ENCODE measurements around the gene SNX27.
"Not testable (repeated sequence)": the region's sequence is repeated elsewhere in the genome, so short reads cannot be mapped to it uniquely, and the experiment has no call there.

The SNX27 gene

DNA sequence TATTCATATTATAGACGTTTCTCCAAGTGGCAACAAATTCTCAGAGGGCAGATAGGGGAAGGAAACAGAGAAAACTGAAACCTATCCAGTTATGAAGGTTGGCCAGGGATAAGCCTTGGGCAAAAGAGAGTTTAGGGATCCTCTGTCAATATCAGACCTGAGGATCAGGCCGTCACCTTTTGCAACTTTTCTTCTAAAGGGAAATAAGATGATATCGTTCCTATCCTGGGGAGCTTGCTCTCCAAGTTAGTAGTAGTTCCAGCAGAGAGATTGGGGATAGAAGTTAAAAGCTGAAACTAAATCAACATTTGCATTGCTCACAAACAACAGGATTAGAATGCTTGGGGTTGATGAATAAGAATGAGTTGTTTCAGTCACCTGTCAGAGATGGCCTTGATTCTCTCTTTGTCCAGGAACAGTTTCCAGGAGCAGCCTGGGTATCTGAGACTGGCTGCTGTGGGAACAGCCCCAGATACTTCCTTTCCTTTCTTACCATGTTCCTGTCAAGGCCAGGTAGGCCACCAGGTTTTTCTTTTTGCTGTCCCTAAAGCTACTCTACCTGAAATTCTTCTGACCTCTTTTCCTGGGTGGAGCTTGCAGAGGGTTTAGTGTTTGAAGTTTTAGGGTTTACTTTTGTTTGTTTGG, 112.0 kb downstream of the SNX27 start:
- DNase-seq = no peak

DNA sequence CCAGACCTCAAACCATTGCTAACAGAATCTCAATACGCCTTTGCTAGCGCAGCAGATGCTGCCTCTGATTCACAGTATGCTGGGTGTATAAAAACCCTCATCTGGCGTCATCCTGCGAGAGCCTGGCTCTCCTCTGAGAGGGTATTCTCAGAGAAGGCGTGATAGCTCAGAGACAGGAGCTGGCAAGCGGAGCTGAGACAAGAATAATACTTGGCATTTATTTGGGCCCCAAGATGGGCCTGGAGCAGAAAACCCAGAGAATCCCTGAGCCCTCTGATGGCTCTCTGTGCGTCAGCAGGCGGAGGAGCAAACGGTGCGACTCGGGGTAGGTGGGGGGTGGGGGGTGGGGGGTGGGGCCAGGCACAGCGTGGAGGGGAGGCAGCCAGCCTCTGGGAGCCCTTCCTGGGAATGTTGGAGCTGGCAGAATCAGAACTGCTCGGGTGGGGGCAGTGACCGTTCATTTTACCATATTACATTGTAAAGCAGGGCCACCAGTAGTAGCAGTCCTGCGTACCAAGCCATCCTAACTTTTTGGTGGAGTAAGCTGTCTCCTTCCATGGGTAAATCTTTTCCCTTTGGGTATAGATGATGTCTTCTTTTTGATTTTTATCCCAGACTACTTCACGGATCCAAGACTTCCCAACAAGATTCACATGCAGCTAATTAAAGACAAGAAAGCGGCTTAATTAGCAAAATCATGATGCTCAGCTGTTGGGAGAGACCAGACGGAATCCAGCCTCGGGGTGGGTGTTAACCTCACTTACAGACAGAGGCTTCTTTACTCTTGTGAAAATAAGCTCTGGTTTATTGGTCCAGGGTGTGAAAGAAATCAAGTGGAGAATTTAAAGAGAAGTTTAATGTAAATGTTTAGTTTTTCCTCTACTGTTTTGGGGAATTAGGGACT, 116.6 kb downstream of the SNX27 start:
- no peak for DNase-seq

DNA sequence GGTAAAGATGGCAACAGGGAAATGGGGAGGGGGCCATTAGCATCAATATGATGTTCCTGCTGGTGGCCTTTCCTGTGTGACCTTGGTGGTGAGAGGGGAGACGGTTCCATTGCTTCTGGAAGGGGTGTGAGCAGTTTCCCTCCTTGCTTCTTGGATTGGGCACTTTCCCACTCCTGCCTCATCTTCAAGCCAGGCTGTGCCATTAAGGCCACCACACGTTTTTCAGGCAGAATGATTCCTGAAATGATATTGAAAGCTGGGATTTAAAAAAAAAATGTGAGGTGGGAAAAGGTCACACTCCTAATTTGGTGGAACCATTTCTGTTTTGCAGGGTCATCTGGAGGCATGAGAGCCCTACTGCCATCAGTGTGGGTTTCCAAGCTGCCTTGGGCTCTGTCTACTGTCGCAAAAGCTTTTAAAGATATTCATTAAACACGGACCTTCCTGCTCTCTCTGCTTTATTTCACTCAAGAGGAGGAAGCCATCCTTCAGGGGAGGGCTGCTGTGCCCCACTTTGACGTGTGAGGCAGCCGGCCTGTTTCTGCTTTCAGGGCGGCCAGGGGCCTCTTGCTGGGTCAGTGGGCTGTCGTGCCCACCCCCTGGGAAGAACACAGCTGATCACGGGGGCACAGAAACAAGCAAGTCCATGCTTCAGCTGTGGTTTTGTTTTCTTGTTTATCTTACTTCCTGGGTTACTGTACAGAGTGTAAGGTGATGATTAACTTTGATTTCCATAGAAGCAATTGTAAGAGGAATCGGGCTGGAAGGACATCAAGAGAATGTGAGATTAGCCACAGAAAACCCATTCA, 117.5 kb downstream of the SNX27 start:
- no peak for DNase-seq

DNA sequence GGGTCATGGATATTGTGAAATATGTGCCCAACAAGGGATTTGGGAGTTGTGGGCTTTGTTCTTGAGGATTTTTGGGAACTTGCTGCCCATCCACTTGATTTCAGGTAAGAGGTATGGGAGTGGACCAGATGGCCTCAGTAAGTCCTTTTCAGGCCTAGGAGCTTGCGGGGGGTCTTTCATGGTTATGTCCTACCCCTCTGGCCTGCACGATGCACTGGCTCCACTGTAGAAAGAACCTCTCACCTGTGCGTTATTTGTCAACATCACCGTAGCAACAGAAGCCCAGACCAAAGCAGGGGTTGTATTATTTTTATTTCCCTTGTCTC, 118.1 kb downstream of the SNX27 start:
- DNase-seq = no peak

DNA sequence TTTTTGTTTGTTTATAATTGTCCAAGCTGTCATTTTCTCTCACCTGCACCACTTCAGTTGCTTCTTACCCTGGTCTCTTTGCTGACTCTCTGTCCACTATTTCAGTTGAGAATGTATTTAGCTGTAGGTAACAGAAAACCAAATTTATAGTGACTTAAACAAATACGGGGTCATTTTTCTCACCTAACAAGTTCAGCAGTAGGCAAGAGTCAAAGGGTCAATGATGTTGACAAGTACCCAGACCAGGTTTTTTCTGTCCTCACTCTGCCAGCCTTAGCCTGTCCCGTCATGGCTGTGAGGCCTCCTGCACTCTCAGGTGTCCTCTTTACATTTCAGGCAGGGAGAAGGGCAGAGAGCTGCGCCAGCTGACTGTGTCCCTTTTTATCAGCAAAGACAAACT, 121.3 kb downstream of the SNX27 start:
- no peak for DNase-seq

DNA sequence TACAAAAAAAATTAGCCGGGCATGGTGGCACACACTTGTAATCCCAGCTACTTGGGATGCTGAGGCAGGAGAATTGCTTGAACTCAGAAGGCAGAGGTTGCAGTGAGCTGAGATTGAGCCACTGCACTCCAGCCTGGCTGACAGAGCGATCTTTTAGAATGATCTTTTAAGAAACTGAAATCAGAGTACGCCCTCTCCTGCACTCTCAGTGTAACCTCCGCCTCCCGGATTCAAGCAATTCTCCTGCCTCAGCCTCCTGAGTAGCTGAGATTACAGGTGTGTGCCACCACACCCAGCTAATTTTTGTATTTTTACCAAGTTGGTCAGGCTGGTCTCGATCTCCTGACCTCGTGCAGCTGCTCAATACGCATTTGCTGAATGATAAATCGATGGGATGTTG, 122.1 kb downstream of the SNX27 start:
- DNase-seq = not testable (repeated sequence)

DNA sequence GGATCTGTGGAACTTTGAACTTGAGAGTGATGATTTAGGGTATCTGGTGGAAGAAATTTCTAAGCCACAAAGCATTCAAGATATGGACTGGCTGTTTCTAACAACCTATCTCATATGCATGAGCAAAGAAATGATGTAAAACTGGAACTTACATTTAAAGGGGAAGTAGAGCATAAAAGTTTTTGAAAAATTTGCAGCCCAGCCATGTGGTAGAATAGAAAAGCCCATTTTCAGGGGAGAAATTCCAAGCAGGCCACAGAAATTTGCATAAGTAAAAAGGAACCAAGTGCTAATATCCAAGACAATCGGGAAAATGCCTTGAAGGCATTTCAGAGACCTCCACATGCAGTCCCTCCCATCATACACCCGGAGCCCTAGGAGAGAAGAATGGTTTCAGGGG, 125.2 kb downstream of the SNX27 start:
- DNase-seq = no peak

DNA sequence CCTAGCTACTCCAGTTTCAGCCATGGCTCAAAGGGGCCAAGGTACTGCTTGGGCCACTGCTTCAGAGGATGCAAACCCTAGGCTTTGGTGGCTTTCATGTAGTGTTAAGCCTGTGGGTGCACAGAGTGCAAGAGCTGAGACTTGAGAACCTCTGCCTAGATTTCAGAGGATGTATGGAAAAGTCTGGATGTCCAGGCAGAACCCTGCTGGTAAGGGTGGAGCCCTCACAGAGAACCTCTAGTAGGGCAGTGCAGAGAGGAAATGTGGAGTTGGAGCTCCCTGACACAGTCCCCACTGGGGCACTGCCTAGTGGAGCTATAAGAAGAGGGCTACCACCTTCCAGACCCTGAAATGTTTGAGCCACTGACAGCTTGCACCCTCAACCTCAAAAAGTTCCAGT, 125.6 kb downstream of the SNX27 start:
- DNase-seq = no peak

DNA sequence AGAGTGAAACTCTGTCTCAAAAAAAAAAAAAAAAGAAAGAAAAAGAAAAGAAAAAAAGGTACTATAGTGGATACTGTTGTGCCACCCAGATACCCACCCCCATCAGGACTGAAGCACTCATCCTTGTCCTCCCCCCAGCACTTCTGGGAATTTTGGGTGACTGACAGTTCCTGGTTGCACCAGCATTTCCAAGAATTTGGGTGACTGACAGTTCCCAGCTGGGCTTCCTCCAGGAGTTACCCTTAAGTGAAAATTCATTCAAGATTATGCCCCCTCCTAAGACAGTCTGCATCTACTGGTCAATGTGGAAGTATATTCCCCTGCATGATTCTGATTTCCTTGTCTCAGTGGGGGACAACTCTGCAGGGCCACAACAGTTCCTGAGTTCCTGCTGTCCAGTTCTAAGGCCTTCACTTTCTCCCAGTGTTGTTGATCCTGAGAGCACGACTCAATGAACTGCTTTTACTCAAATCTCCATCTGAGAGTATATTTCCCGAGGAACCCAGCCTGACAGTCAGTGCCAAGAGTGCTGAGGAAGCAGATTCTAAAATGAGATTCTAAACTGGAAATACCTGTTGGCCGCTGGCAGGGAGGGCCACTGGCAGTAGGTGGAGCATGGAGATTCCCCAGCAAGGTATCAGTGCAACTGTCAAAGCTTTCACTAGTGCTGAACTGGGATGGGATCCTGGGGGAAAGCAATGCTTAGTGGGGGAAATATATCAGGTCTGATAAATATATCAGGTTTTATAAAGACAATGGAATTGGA, 127.9 kb downstream of the SNX27 start:
- DNase-seq = no peak

DNA sequence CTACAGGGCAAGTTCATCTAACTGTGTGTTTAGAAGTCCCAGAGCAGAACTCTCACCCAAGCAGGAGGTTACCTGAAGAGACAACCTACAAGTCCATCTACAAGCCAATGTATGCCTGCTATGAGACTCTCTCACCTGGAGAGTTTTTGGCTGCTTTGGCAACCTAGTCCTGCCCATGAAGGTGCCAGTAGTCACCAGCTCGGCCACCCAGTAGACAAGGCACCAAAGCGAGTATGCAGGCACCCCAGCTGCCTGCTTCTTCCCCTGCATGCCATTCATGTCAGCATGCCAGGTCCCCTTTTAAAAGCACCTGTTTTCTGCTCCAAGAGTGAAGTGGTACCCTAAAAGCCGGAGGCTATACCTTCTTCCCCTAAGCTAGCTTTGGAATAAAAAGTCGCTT, 129.7 kb downstream of the SNX27 start:
- DNase-seq = no peak
